GM10266 (cell line): ENCODE measurements around the gene RRP1.
A peak's percentile ranks its signal among the peaks of the same experiment; 100 is the strongest.

Experiments used
- DNase-seq: peaks from one replicate; pipeline ENCODE4 v3.0.0; 2012; ENCODE audit errors: extremely low spot score
- CTCF ChIP-seq: IDR thresholded peaks from 2 replicates; pipeline ENCODE4 v1.5.1; 2012; ENCODE audit warnings: mild to moderate bottlenecking, low read depth; ENCODE audit not compliant: control insufficient read depth, insufficient read depth; ENCODE audit errors: missing control alignments

Gene RRP1

GRCh38 chr21:43809853-43810504, 20.6 kb downstream of the RRP1 start:
- DNase-seq = no peak

GRCh38 chr21:43810505-43811261, 21.3 kb downstream of the RRP1 start:
- TF ChIP-seq CTCF = peak; percentile 95
- DNase-seq = peak; percentile 96

More at GRCh38 chr21:43809853-43810504, 20.6 kb downstream of the RRP1 start:
- no peak for TF ChIP-seq CTCF

- no peak for DNase-seq
- no peak for TF ChIP-seq CTCF
Observed at GRCh38 chr21:43811262-43812105, 22.1 kb downstream of the RRP1 start.

- TF ChIP-seq CTCF = no peak
- DNase-seq = no peak
Observed at GRCh38 chr21:43812139-43812821, 22.9 kb downstream of the RRP1 start.

- no peak for TF ChIP-seq CTCF
- DNase-seq = no peak
Observed at GRCh38 chr21:43812957-43813655, 23.7 kb downstream of the RRP1 start.

GRCh38 chr21:43813656-43813980, 24.2 kb downstream of the RRP1 start:
- DNase-seq = no peak
- no peak for TF ChIP-seq CTCF
